ENCODE results near the gene BUB1B.

BUB1B gene

DNA sequence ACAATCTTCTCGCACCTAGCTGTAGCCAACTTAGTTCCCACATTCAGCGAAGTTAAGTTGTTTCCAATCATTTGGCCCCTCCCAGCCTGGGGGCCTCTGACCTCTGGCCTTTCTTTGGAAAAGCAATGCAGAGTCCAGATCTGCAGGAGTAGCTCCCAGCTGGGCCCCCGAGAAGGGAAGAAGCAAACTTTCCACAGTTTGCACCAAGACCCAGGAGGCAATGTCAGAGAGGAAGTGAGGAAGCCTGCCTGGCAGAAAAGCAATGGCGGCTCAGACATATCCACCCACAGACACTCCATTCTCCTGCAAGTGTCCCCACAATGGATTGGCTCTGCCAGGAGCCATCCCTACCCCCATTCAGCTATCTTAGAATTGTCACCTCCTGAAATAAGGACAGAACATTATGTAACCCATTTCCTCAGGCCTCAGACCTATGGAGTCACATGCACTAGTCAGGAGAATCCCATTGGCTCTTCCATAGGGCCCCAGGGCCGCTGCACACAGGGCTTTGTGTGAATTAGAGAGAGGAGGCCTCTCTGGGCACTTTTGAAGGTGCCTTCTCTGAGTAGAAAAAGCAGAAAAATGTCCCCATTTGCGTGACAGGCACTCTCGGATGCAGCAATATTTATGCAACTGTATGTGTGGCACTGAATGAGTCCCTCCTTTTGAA, 3.0 kb upstream of the BUB1B start:
- Histone ChIP-seq H3K27ac (ENCODE audit: low read depth, low read length) (no peak overlapping the region), H3K36me3 (ENCODE audit: control insufficient read depth, low read length) (peaks cover 20% of the 10 kb centered on the region), H3K9me2 (replicated peaks; ENCODE audit: control insufficient read depth, low read length) (no peaks in the 10 kb centered on the region), H3K4me3 (ENCODE audit: low read length) (no peak overlapping the region), H3K27me3 (ENCODE audit: control insufficient read depth, low read length) (no peaks in the 10 kb centered on the region), H4K20me1 (ENCODE audit: control insufficient read depth, insufficient read depth, low read depth, low read length) (peaks cover 14% of the 10 kb centered on the region), H3K4me2 (ENCODE audit: low read length) (no peak overlapping the region), H3K79me2 (ENCODE audit: control insufficient read depth, low read length) (peaks cover 21% of the 10 kb centered on the region), H3K9me3 (ENCODE audit: control insufficient read depth, insufficient read depth, low read length) (no peaks in the 10 kb centered on the region), H3F3A (ENCODE audit: control insufficient read depth, insufficient read depth) (no peaks in the 10 kb centered on the region), H3K4me1 (ENCODE audit: control insufficient read depth, low read length) (peaks cover 17% of the 10 kb centered on the region)
- no peak for TF ChIP-seq EZH2phosphoT487 (IDR thresholded peaks at IDR 0.05; ENCODE audit: borderline replicate concordance, low read length)
- TF ChIP-seq, protein P1, sequence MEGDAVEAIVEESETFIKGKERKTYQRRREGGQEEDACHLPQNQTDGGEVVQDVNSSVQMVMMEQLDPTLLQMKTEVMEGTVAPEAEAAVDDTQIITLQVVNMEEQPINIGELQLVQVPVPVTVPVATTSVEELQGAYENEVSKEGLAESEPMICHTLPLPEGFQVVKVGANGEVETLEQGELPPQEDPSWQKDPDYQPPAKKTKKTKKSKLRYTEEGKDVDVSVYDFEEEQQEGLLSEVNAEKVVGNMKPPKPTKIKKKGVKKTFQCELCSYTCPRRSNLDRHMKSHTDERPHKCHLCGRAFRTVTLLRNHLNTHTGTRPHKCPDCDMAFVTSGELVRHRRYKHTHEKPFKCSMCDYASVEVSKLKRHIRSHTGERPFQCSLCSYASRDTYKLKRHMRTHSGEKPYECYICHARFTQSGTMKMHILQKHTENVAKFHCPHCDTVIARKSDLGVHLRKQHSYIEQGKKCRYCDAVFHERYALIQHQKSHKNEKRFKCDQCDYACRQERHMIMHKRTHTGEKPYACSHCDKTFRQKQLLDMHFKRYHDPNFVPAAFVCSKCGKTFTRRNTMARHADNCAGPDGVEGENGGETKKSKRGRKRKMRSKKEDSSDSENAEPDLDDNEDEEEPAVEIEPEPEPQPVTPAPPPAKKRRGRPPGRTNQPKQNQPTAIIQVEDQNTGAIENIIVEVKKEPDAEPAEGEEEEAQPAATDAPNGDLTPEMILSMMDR (IDR thresholded peaks at IDR 0.05; ENCODE audit: low read depth, low read length, poor library complexity, severe bottlenecking), result no peak

DNA sequence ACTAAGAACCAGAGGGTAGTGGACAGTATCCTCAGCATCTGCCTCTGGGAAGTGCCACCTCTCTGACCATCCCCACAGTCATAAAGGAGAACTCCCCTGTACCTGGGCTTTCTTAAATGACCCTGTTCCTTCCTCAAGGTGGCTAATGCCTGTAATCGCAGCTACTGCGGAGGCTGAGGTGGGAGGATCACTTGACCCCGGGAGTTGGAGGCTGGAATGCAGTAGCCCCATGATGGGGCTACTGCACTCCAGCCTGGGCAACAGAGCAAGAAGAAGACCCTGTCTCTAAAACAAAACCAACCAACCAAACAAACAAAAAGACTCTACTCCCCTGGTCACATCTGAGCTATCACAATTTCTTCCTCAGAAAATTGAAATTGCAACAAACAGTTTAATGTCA, 848 bp upstream of the BUB1B start:
- Histone ChIP-seq H3K27me3 (ENCODE audit: control insufficient read depth, low read length) (no peaks in the 10 kb centered on the region), H3K36me3 (ENCODE audit: control insufficient read depth, low read length) (peaks cover 41% of the 10 kb centered on the region), H3K4me2 (ENCODE audit: low read length) (peak overlapping the region; percentile 97), H3K4me1 (ENCODE audit: control insufficient read depth, low read length) (peaks cover 38% of the 10 kb centered on the region), H4K20me1 (ENCODE audit: control insufficient read depth, insufficient read depth, low read depth, low read length) (peaks cover 31% of the 10 kb centered on the region), H3K27ac (ENCODE audit: low read depth, low read length) (no peak overlapping the region), H3F3A (ENCODE audit: control insufficient read depth, insufficient read depth) (no peaks in the 10 kb centered on the region), H3K9me2 (replicated peaks; ENCODE audit: control insufficient read depth, low read length) (no peaks in the 10 kb centered on the region), H3K4me3 (ENCODE audit: low read length) (peak overlapping the region; percentile 90; the same call in 1 of the 2 replicates), H3K79me2 (ENCODE audit: control insufficient read depth, low read length) (peaks cover 43% of the 10 kb centered on the region), H3K9me3 (ENCODE audit: control insufficient read depth, insufficient read depth, low read length) (no peaks in the 10 kb centered on the region)
- TF ChIP-seq, protein P1 (IDR thresholded peaks at IDR 0.05; ENCODE audit: low read depth, low read length, poor library complexity, severe bottlenecking), result no peak
- TF ChIP-seq EZH2phosphoT487 (IDR thresholded peaks at IDR 0.05; ENCODE audit: borderline replicate concordance, low read length), result no peak

DNA sequence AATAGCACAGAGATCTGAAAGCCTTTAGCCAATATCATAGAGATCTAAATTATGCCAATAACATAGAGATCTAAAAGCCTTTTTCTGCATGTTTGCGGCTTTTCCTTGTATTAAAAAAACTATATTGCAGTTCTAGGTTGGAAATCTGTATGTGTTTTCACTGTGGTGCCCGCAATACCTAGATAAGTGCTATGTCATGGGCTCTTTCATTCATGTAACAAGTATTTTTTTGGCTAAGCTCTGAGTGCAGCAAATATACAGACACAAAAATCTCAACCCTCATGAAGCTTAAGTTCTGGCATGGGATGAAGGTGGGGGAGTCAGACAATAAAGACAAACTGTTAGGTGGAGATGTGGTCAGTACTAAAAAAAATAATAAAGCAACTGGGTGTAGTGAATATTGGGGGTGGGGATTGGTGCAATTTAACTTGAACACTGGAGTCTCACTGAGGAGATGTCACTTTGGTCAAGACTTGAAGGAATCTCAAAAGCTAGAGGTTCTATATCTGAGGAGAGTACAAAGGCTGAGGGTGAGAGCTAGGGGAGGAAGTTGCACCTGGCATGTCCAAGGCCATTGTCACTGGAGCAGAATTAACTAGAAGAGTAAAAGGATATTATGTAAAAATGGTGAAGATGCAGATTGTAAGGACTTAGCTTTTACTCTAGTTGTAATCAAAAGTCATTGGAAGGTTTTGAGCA, 973 bp downstream of the BUB1B start:
- Histone ChIP-seq H3K27me3 (ENCODE audit: control insufficient read depth, low read length) (no peaks in the 10 kb centered on the region), H3K79me2 (ENCODE audit: control insufficient read depth, low read length) (peaks cover 61% of the 10 kb centered on the region), H3K9me3 (ENCODE audit: control insufficient read depth, insufficient read depth, low read length) (no peaks in the 10 kb centered on the region)

DNA sequence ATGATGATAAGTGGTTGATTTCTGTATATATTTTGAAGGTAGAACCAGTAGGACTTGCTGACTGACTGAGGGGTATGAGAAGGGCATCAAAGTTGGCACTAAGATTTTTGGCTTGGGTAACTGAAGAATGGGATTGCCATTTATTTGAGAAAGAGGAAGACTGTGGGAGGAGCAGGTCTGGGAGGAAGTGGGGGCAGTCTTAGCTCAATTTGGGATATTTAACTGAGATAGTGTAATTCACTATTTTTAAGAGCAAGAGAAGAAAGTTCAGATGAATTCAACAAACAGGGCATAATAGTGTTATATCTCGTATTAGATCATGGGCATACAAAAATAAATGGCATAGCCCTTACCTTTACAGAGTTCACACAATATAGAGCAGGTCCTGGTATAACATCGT, 1.7 kb downstream of the BUB1B start:
- no peaks in the 10 kb centered on the region for H3K9me3 ChIP-seq (ENCODE audit: control insufficient read depth, insufficient read depth, low read length)
- H3K27me3 ChIP-seq (ENCODE audit: control insufficient read depth, low read length), result no peaks in the 10 kb centered on the region
- H3K9me2 ChIP-seq (replicated peaks; ENCODE audit: control insufficient read depth, low read length), result no peaks in the 10 kb centered on the region
- H3K36me3 ChIP-seq (ENCODE audit: control insufficient read depth, low read length), result peaks cover 67% of the 10 kb centered on the region
- peaks cover 51% of the 10 kb centered on the region for H3K4me1 ChIP-seq (ENCODE audit: control insufficient read depth, low read length)
- peaks cover 31% of the 10 kb centered on the region for H4K20me1 ChIP-seq (ENCODE audit: control insufficient read depth, insufficient read depth, low read depth, low read length)
- peak overlapping the region; percentile 97 for H3K4me2 ChIP-seq (ENCODE audit: low read length)
- H3K27ac ChIP-seq (ENCODE audit: low read depth, low read length), result peak overlapping the region; percentile 70
- H3K79me2 ChIP-seq (ENCODE audit: control insufficient read depth, low read length), result peaks cover 68% of the 10 kb centered on the region
- peak overlapping the region; percentile 90 for H3K4me3 ChIP-seq (ENCODE audit: low read length)
- peaks cover 8% of the 10 kb centered on the region for H3F3A ChIP-seq (ENCODE audit: control insufficient read depth, insufficient read depth)
- TF ChIP-seq, protein P1 (IDR thresholded peaks at IDR 0.05; ENCODE audit: low read depth, low read length, poor library complexity, severe bottlenecking), result no peak
- TF ChIP-seq EZH2phosphoT487 (IDR thresholded peaks at IDR 0.05; ENCODE audit: borderline replicate concordance, low read length), result no peak

More for the DNA sequence above, 973 bp downstream of the BUB1B start:
- peaks cover 31% of the 10 kb centered on the region for H4K20me1 ChIP-seq (ENCODE audit: control insufficient read depth, insufficient read depth, low read depth, low read length)
- no peaks in the 10 kb centered on the region for H3K9me2 ChIP-seq (replicated peaks; ENCODE audit: control insufficient read depth, low read length)
- H3F3A ChIP-seq (ENCODE audit: control insufficient read depth, insufficient read depth), result peaks cover 8% of the 10 kb centered on the region
- peaks cover 47% of the 10 kb centered on the region for H3K4me1 ChIP-seq (ENCODE audit: control insufficient read depth, low read length)
- H3K36me3 ChIP-seq (ENCODE audit: control insufficient read depth, low read length), result peaks cover 60% of the 10 kb centered on the region
- H3K4me2 ChIP-seq (ENCODE audit: low read length), result peak overlapping the region; percentile 97
- no peak for TF ChIP-seq EZH2phosphoT487 (IDR thresholded peaks at IDR 0.05; ENCODE audit: borderline replicate concordance, low read length)
- H3K4me3 ChIP-seq (ENCODE audit: low read length), result peak overlapping the region; percentile 90
- H3K27ac ChIP-seq (ENCODE audit: low read depth, low read length), result peak overlapping the region; percentile 70

Measured in DOHH2 (cell line).